GM19372 (cell line): Measurements from ENCODE around the gene ATG7.

ENCODE experiments used
- ATAC-seq: cut with Tn5 transposase; IDR thresholded peaks from one replicate; pipeline ENCODE4 v1.9.1; 2021; ENCODE audit warnings: mild to moderate bottlenecking, low read depth, moderate library complexity; ENCODE audit not compliant: unreplicated experiment

Gene ATG7

GRCh38 chr3:11271986-11272904, at the start of gene ATG7:
Gene ATG7, plus strand, starts transcription at chr3:11272397. Its CDS starts 26,299 bp downstream, at chr3:11298696.
- ATAC-seq: peak; percentile 96

GRCh38 chr3:11224010-11224409, 48.2 kb upstream of the ATG7 start:
- ATAC-seq: no peak

GRCh38 chr3:11224870-11225229, 47.3 kb upstream of the ATG7 start:
- ATAC-seq: no peak

- ATAC-seq: no peak
These were observed 46.2 kb upstream of the ATG7 start for GRCh38 chr3:11226042-11226370.

- no peak for ATAC-seq
These were observed 44.2 kb upstream of the ATG7 start for GRCh38 chr3:11228041-11228440.

- ATAC-seq: no peak
These were observed 42.1 kb upstream of the ATG7 start for GRCh38 chr3:11230125-11230524.

- ATAC-seq: no peak
These were observed 41.4 kb upstream of the ATG7 start for GRCh38 chr3:11230832-11231231.

- no peak for ATAC-seq
These were observed 36.8 kb upstream of the ATG7 start for GRCh38 chr3:11235385-11235784.

GRCh38 chr3:11236588-11237461, 35.4 kb upstream of the ATG7 start:
- ATAC-seq: no peak

GRCh38 chr3:11238060-11238459, 34.1 kb upstream of the ATG7 start:
- ATAC-seq: no peak

- no peak for ATAC-seq
These were observed 33.3 kb upstream of the ATG7 start for GRCh38 chr3:11238880-11239279.

- ATAC-seq: no peak
These were observed 32.4 kb upstream of the ATG7 start for GRCh38 chr3:11239796-11240195.

- no peak for ATAC-seq
These were observed 31.7 kb upstream of the ATG7 start for GRCh38 chr3:11240496-11240895.

- no peak for ATAC-seq
These were observed 28.0 kb upstream of the ATG7 start for GRCh38 chr3:11244121-11244677.

GRCh38 chr3:11245276-11245675, 26.9 kb upstream of the ATG7 start:
- no peak for ATAC-seq

- ATAC-seq: no peak
These were observed 26.2 kb upstream of the ATG7 start for GRCh38 chr3:11245827-11246662.

- ATAC-seq: no peak
These were observed 25.6 kb upstream of the ATG7 start for GRCh38 chr3:11246663-11246970.

- no peak for ATAC-seq
These were observed 24.8 kb upstream of the ATG7 start for GRCh38 chr3:11247362-11247761.

GRCh38 chr3:11248596-11248995, 23.6 kb upstream of the ATG7 start:
- ATAC-seq: no peak
